Measurements from ENCODE around the gene TSPAN3.

Gene TSPAN3

DNA sequence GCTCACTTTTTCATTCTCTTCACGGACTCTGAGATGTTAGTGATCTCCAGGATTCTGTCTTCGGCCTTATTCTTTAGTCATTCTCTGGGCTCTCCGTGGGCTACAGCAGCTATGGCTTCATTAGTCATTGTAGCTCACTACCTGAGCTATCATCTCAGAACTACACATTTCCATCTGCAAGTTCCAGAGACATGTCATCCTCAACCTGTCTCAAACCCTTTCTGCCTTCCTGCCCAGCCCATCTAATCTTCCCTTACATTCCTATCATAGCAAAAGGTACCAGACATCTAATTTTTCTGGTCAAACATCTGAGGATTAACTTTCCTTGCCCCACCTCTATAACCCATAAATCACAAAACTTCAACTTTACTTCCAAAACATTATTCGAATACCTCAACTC is 13.2 kb downstream of the TSPAN3 start:
- H3K4me3 ChIP-seq (ENCODE audit: low read depth, low read length), result no peak overlapping the region

DNA sequence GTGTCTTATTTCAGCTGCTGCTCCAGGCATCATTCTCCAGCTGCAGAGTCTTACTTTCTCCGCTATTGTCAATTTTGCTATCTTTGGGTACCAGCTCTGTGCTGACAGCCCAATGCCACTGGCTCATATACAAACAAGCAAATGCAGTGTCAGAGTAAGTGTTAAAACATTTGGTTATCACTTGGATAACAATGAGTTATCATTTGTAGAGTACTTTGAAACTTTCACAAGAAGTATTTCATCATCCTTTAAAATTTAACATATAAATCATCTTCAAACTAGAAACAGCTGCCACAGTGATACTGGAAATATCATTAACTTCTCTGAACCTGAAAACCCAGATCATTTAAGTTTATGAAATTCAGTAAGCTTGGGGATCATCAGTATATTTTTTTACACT is 13.8 kb downstream of the TSPAN3 start:
- no peak overlapping the region for H3K4me3 ChIP-seq (ENCODE audit: low read depth, low read length)

DNA sequence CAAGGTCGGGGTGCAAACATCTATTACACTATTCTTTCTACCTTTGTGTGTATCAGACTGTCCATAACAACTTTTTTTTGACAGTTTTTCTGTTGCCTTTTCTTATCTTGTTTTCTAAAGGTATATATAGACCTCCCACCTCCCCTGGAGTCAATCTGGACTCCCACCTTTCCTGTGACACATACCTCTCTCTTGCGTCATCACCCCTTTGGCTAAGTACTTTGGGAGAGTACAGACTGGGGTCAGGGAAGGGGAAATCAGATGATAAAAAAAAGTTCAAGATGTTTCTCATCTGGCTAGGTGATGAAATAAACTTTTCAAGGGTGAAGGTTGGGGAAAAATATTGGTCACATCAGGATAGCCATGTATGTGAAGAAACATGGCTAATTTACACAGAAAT is 17.2 kb downstream of the TSPAN3 start:
- no peak overlapping the region for H3K4me3 ChIP-seq (ENCODE audit: low read depth, low read length)

DNA sequence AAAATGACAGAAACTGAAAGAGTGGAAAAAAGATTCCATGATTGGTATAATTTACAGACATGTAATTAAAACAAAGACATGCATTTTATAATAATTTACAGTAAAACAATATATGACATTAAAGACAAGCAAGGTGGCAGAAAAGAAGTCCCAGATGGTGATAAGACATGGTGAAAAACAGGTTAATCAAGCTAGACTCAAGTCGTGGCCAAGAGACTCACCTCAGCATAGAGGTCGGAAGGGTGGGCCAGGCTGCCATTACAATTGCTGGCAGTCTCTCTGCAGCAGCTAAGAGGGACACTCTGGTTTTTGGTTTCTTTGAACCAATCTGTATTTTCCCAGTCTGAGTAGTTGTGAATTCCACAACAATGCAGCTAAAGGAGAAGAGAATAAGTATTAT is 18.4 kb downstream of the TSPAN3 start:
- no peak overlapping the region for H3K4me3 ChIP-seq (ENCODE audit: low read depth, low read length)

DNA sequence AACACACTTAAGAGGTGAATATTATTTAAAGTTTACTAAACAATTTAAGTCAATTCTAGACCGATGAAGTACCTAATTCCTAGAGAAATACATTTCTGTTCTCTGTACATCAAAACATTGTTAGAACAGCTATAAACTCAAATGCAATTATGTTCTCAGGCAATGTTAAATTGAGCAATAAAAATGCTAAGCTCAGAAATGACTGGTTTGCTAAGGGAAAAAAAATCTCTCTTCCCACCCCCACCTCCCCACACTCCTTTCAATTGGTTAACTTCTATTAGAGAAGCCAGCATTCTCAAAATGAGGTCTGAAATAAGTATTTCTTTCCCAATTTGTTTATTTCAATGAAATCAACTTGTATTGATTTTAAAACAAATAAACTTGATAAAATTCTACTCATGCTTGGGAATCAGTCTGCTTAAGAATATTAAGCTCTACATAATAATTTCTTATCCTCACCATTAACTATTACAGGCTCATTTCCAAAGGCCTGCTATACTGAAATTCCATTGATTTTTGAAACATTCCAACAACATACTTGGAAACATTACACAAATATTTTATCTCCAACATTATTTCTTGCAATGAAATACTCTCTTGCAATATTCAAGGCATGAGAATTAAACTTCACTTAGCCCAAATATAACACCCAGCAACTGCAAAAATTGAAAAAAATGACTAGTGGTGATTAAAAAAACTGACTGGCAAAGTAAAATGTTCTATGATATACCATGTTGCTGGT is 22.6 kb downstream of the TSPAN3 start:
- no peak overlapping the region for H3K4me3 ChIP-seq (ENCODE audit: low read depth, low read length)

DNA sequence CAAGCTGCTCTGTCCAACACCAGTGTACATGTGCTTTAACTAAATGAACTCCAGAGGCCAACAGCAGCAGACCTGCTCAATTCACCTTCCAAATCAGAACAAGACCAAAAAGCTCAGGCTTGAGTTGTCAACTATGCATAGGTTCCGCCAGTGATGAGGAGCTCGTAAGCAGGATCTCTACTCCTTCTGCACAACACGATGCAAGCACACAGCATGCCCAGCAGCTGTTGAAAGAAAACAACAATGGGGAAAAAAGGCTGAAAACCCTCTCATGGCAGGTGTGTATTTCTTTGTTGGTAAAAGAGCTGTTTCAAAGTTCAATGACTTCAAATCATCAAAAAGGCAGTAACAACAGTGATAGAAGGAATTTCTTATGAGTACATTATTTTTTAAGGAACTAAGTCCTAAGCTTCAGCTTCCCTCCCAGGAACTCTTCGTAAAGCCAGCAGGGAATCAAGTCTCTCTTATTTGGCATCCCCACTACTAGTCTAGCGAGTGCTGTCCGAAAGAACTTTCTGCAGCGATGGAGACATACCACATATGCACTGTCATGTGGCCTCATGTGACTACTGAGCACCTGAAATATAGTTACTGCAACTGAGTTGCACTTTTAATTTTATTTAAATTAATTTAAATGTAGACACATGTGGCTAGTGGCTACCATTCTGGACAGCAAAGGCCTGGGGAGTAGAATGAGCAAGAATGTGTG is 24.1 kb downstream of the TSPAN3 start:
- H3K4me3 ChIP-seq (ENCODE audit: low read depth, low read length), result no peak overlapping the region

DNA sequence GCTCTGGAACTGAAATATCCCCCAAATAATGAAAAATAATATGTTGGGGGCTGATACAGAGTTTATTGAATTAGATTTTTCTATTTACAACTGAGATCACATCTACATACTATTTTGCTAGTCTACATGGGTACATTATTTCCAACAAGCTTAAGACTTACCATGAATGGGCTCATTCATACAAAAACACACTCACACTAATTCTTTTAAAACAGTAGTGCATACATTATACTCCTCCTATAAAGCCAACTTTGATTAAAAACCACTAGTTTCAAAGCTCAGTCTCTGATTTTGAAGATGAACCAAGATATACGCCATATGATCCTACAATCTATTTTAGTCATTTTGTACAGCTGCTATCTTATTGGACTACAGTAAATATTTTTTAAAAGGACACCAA is 24.9 kb downstream of the TSPAN3 start:
- H3K4me3 ChIP-seq (ENCODE audit: low read depth, low read length), result no peak overlapping the region

DNA sequence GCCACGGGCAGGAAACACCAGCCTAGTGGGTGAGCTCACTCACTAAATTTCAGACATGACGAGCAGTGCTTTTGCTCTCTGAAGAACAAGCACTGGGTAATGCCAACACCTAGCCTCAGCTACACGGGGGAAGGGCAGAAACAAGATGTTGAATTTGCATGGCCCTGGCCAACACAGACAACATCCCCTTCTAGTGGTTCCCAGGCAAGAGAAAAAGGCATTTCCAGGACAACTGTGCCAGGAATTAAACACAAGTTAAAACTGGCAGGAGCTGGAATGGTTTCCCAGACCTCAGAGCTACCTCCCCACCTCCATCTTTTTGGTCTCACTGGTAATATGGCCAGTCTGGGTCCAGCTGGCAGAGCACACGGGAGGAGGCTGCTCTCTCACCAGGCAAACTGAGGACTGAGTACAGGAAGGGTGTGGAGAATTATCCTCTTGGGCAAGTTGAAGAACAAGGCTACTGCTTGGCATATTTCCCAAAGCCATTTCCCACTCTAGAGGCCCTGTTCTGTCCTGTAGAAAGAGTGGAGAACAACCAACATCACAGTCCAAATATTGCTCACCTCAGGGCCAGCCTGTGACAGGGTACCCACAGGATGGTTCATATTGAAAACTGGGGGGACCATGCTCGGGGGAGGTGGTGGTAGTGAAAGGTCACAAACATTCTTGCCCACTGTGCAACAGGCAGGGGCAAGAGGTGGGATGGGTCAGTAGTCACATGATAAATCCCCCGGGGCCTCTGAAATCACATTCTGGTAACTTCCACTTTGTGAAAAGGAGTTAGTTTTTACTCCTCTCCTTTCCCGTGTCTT is 26.5 kb downstream of the TSPAN3 start:
- no peak overlapping the region for H3K4me3 ChIP-seq (ENCODE audit: low read depth, low read length)

DNA sequence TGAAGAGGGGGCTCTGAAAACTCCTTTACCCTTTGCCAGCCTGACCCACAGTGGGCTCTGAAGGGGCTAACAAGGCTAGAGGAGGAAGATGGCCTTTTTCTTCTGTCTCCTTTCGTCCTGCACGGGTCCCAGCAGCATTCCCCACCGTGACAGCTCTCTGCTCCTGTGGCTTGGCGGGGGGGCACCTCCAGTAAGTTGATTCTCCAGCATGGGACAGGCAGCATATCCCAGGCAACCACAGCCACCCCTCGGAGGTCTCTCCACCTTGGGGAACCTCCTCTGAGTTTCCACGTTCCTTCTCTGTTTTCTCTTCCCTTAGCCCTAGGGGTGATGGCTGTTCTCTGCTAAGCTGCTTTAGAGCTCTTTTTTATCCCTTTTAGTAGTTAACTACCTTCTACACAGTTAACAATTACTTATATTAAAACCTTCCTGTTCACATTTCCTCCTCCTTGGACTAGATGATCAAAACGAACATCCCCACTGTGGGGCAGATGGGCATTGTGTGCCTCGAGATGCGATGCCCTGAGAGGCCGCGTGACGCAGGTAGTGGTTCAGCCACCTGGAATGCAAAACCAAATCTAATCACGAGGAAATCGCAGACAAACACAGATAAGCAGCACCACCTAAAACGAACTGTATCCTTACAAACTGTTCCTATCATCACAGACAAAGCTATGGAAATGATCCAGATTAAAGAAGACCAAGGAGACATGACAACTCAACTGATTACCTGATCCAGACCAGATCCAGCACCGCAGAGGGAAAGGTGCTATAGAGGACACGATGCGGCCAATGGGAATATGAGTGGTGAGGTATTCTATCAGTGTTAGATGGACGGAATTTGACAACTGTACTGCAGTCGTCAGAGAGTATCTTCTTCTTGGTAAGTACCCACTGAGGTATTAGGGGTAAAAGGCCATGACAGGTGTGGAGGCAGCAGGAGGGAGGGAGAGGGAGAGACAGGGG is 27.7 kb downstream of the TSPAN3 start:
- H3K4me3 ChIP-seq (ENCODE audit: low read depth, low read length), result no peak overlapping the region

DNA sequence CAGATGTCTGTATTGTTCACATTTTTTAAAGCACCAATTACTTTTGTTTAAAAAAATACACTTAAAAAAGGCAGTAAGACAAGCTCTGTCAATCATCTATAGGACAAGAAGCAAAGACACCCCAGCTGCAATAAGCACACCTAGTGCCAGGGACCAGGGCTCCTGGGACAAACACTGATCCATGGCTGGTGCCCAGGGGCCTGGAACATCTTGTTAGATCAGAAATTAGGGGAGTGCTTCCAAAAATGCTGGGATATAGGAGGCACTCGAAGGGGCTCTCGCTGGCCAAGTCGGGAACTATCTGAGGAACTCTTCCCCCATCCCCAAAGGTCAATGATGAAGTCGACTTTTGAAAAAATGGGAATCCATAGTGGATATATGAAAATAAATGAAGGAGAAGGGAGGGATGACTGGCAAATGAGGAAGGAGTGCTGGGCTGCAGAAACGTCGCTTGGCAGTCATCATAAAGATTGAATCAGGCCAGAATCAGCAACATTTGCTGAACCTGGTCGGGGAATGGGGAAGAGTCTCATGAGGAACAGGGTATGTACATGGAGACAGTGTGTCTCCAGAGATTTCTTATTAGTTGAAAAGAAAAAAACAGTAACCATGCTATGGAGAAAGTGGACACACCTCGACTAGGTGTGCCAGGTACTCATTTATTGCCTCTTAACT is 28.5 kb downstream of the TSPAN3 start:
- H3K4me3 ChIP-seq (ENCODE audit: low read depth, low read length), result no peak overlapping the region

DNA sequence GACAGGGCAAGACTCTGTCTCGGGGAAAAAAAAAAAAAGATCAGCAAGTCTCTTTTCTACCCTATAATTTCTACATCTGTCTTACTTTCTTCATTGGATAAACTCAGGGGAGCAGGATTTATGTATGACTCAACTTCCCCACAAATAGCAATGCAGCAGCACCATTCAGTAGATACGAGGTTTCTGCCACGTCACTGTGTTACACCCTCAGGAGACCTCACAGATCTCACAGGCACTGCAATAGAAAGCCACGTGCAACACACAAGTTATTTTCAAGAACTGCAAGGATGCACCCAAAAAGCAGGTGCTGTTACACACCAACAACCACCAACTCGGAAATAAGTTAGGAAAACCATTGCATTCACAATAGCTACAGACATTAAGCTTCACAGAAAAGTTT is 30.2 kb downstream of the TSPAN3 start:
- H3K4me3 ChIP-seq (ENCODE audit: low read depth, low read length), result no peak overlapping the region

DNA sequence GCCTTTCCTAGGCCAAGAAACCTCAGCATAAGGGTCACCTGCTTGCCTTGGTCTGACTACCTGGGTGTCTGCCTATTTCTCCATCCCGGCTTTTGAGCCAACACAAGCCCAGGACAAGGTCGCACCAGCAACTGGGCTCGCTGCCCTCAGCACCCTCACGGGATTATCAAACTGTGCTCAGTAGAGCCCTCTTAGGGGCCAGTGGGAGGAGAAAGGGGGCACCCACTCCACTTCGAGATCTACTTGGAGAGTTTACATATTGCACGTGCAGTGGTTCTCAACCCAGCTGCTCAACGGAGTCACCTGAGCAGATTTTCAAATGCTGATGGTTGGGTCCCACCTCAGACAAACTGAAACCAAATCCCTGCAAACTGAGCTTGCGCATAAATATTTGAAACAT is 31.1 kb downstream of the TSPAN3 start:
- no peak overlapping the region for H3K4me3 ChIP-seq (ENCODE audit: low read depth, low read length)

DNA sequence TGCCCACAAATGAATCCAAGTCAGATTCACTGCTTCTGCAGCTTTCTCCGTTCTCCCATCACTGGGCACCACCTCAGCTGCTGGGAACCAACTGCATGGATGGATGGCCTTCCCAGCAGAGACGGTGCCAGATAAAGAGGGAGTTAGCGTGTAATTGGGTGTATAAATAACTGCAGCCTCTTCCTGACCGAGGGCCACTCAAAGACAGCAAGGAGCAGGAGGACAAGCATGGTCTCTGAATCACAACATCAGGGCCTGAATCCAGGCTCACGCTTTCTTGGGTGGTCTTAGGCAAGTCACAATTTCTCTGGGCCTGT is 31.7 kb downstream of the TSPAN3 start:
- no peak overlapping the region for H3K4me3 ChIP-seq (ENCODE audit: low read depth, low read length)

DNA sequence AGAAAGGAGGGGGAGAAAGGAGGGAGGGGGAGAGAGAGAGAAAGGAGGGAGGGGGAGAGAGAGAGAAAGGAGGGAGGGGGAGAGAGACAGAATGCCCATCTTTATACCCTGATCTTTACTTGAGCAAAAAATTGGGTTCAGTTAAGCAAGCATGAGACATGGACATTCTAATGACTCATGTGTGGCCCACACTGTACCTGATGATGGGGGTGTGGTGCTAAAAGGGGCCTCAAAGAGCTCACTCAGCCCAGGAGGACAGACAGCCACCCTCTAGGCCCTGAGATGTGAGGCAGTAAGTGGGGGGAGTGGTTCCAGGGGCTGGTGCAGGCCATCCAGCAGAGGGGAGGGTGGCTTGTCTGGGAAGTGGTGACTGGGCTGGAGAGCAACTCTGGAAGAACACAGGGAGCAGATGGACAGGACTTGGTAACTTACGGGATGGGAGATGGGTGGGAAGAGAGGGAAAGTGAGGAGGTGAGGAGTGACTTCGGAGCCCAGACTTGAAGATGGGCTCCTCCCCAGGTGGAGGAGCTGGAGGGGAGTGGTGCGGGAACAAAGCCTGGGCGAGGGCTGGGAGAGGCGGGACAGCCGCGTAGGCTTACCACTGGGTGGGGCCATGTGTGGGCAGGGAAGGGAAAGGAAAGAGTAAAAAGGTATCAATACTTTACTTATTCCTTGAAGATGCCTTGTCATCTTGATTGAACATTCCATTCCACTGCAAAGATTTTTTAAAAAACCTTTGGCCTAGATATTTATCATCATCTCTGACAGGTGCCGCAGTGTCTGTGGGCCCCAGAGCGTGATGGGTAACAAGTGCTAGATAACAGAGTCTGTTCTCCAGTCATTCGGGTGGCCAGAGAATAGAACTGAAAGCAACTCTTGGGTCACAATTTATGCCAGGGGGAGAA is 32.3 kb downstream of the TSPAN3 start:
- H3K4me3 ChIP-seq (ENCODE audit: low read depth, low read length), result no peak overlapping the region

DNA sequence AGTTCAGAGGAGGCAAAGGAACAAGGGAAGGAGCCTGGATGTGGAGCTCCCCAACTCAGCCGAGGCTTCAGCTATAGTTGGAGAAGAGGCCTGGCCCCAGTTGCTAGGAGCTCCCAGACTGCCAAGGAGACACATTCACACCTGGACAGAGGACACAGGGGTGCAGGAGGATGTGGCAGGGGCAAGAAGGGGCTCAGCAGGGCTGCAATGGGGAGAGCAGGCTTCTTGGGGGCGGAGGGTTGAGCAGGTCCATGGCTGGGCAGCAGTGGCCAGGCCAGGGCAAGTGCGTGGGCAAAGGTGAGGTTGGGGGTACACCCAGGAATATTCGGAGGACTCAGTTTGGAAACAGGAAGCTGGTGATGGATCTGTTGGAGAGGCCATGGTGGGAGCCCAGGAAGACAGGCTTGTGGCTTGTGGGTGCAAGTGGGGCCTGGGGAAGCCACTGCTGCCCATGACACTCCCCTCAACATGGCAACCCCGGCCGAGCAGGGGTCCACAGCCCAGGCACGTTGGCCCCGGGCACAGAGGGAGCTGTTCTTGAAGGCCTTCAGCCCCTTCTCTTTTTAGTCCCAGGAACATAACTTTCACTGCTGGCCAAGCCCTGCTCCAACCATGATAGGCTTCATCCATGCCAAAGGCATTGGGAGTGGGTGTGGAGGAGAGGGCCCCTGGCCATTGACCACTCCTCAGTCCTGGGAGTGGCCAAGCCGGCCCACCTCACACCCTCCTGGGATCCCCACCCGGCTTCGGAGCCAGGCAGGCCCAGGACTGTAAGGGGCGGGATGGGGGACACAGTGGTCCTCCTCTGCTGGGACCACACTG is 33.3 kb downstream of the TSPAN3 start:
- H3K4me3 ChIP-seq (ENCODE audit: low read depth, low read length), result no peak overlapping the region

DNA sequence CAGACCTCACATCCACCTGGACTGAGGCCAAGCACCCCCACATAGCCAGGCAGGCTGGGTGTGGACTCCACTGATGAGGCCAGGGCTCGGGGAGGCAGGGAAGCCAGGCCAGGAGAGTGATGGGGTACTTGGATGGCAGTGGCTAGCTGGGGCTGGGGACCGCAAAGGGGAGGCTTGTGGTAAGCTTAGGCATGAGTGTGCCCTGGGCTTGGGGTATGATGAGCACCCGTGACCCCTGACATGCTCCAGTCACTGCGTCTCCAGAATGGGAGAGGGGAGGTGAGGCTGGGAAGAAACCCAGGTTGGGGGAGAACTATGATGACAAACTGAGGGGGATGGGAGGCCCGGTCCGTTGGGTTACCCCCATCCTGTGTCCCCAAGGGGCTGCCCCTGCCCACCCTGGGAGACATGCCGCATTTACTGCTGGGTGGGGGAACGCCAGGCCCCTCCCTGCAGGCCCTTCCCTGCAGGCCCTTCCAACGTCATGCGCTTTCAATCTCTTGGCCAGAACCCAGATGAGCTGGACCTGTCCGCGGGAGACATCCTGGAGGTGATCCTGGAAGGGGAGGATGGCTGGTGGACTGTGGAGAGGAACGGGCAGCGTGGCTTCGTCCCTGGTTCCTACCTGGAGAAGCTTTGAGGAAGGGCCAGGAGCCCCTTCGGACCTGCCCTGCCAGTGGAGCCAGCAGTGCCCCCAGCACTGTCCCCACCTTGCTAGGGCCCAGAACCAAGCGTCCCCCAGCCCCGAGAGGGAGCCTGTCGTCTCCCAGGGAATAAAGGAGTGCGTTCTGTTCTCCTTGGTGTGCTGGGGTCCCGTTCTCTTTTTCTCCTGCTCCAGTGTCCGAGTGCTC is 34.1 kb downstream of the TSPAN3 start:
- no peak overlapping the region for H3K4me3 ChIP-seq (ENCODE audit: low read depth, low read length)

DNA sequence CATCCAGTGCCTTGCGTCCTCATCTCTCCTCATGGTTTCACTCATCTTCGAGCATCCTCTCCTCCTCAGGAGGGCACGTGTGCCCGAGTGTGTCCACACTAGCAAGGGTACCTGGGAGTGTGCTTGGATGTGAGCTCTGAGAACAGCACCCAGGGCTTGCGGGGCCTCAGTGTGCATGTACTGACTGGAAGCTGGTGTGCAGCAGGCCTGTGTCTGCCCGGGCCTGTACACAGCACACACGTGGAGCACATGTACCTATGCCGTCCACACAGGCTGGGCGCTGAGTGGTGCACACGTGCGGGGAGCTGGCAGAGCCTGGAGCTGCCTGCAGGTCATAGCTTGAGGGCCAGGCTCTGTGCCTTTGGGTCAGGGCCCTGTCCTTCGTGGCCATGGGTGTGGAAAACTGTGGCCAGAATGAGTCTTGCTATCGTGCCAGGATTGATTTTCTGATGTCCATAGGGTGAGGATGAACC is 34.9 kb downstream of the TSPAN3 start:
- H3K4me3 ChIP-seq (ENCODE audit: low read depth, low read length), result no peak overlapping the region

All from iPS-11a (cell line).